GM12801 (cell line): Measurements from ENCODE around the gene COMMD10.

Experiments
- CTCF ChIP-seq: IDR thresholded peaks from one replicate; pipeline ENCODE4 v1.5.1; 2011; ENCODE audit warnings: control low read depth; ENCODE audit not compliant: insufficient read length; ENCODE audit errors: extremely low read depth

Gene COMMD10

GRCh38 chr5:116249648-116250047 lies 164.8 kb downstream of the COMMD10 start:
- no peak for TF ChIP-seq CTCF

GRCh38 chr5:116256717-116257116 lies 171.9 kb downstream of the COMMD10 start:
- TF ChIP-seq CTCF: no peak

- TF ChIP-seq CTCF: no peak
These were observed 180.6 kb downstream of the COMMD10 start for GRCh38 chr5:116265471-116265870.

- no peak for TF ChIP-seq CTCF
These were observed 186.7 kb downstream of the COMMD10 start for GRCh38 chr5:116271446-116272025.

- TF ChIP-seq CTCF: no peak
These were observed 187.6 kb downstream of the COMMD10 start for GRCh38 chr5:116272281-116272941.

- no peak for TF ChIP-seq CTCF
These were observed 188.8 kb downstream of the COMMD10 start for GRCh38 chr5:116273448-116274242.

GRCh38 chr5:116274251-116274650 lies 189.4 kb downstream of the COMMD10 start:
- no peak for TF ChIP-seq CTCF
